GM18499 (cell line): ENCODE results near the gene MBNL2.

Source experiments
- ATAC-seq: cut with Tn5 transposase; IDR thresholded peaks from one replicate; pipeline ENCODE4 v1.9.1; 2021; ENCODE audit warnings: moderate number of reproducible peaks; ENCODE audit not compliant: insufficient read depth, unreplicated experiment

The MBNL2 gene

DNA sequence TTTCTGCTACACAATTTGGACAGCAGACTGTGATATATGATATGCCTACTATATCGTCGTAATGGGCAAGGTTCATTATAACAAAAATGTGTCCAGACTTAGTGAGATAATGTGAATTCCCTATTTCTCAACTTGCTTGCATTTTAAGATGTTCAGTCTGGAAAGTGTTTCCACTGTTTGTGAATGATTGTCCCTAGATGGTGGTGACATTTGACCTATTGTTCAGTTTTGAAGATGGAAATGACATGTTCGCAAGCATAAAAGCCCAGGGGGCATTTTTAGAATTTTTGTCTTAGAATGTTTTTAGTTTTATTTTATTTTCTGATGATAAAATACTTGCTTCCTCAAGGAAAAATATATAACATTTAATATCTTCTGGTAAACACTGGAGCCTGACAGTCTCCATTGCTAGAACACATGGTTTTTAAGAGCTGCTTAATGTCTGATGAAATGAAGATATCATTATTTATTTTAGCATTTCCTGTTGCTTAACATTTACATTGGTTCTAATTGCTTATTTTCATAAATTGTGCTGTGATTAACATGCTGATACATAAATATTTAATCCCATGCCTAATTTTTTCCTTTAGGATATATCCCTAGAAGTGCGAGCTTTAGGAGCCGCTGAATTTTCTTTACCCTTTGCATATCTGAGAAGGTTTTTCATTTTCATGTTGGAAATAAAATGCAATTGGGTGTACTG lies 27.1 kb downstream of the MBNL2 start:
- no peak for ATAC-seq

DNA sequence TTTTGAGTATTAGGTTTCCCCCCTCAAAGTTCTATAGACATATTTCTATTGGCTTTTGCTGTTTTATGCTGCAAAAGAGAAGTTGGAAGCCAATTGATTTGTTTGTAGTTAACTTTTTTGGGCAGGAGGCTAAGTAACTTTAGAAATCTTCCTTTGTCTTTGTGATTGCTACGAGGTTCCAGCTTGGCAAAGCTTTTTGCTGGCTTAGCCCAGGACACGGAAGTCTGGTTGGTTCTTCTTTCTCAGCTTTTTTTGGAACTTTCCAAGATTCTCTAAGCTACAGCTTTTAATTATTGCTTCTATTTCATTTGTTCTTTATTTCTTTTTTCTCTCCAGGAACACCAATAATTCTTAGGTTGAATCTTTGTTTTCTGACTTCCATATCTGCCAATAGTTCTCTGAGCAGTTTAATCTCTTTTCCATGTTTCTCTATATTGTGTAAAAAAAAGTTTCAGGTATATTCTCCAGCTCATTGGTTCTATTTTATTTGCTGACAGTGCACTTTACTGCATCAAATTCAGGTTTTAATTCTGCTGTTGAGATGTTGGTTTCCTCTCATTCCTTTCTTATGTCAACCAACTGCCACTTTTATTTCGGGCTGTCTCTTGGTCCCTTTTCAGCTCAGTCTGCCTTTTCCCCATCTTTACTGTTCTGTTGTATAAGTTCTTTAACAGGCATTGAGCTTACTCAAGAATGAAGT lies 27.8 kb downstream of the MBNL2 start:
- ATAC-seq, result no peak

DNA sequence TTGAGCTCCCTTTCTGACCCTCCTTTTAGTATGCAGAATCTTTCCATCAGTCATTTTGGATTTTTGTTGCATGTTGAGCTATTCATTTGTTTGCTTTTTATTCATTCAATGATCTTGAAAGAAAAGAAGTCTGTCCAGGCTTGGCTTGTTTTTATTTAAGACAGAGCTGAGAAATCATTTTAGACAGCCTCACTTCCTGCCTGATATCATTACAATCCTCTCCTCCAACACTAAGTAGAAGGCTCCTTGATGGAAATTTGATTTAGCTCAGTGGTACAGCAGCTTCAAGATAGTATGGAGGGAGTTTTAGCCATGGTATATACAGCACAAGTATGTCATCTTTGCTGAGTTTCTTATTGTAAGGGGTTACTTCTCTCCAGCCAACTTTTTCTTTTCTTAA lies 28.4 kb downstream of the MBNL2 start:
- no peak for ATAC-seq

DNA sequence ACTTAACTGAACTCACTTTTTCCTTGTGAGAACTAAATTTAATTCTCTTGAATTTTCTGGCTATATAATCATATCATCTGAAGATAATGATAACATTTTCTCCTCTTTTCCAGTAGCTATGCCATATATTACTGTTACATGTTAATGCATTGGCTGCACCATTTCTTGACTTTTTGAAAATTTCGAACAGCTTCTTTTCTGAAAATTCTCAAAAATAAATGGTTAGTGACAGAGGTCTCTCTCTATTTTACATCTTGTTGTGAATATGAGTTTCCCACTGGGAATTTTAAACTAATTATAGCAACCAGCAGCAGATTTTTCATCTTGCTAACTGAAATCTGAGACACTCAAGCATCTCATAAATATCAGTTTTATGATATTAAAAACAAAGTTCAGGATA lies 30.6 kb downstream of the MBNL2 start:
- no peak for ATAC-seq

DNA sequence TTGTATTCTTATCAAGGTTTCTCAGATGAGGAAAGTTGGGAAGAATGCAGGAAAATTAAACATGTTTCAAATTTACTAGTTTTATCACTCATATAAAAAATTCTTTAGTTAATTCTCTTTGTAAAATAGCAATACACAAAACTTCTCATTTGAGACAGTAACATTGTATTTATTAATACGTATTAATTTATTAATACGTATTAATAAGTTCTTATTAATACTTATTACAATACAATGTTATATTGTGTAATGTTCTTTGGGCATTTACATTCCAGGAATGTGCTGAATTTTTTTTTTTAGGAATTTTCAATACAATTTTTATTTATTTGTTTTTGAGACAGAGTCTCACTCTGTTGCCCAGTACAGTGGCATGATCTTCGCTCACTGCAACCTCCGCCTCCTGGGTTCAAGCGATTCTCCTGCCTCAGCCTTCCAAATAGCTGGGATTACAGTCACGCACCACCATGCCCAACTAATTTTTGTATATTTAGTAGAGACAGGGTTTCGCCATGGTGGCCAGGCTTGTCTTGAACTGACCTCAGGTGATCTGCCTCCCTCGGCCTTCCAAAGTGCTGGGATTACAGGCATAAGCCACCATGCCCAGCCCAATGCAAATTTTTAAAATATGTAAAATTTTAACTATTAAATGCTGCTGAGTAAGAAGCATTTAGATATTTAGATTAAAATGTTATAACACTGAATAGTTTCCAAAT lies 31.6 kb downstream of the MBNL2 start:
- no peak for ATAC-seq

DNA sequence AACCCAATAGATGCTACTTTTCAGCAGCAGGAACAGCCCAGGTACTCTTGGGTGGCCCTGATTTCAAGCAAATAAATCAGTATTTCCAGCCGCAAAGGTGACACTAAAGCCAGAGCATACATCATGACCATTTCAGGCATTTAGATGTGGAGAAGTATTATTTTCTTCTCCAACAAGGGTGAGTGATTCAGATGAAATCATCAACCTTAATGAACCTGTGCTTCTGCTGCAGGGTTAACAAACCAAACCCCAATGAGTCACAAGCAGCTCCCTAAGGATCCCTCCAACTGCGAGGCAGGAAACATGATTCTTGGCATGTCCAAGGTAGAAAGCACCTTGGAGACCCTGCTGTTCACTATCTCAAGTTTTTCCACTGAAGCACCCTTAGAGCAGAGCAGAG lies 32.7 kb downstream of the MBNL2 start:
- ATAC-seq, result no peak

DNA sequence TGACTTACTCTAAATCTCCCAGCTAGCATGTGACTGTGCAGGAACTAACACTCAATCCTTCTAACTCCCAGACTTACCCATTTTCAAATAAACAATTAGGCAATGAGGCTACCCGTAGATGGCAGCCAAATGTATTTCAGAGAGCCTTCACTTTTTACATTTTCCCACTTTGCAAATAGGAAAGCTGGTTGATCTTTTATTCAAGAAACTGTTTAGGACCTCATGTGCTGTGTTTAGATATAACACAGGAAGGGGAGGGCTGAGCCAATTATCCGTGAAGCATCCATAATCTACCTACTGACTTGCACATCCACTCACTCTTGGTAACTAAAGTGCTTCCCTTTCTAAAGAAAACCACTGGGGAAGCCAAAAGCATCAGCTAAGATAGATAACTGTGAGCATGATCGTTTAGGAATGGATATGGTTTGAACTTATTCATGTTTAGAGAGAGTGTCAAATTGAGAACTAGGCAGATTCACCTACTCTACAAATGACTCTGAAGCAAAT lies 33.4 kb downstream of the MBNL2 start:
- no peak for ATAC-seq

DNA sequence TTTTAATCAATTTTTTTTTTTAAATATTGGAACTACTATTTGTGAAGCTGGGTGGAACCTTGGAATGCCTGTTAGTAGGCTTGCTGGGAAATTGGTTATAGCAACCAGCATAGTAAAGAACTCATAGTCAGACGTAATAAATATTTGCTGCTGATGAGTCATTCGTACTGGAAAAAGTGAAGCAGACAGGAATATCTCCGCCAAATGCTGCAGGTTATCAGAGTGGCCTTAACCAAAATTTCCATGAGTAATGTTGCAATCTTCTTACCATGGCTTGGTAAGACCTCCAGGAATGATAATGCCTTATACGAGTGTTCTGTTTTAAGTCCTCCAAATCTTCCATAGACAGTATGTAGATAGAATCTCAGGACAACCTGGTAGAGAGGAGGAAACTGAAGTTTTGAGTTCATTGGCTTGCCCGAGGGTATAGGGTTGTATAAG lies 34.2 kb downstream of the MBNL2 start:
- no peak for ATAC-seq

DNA sequence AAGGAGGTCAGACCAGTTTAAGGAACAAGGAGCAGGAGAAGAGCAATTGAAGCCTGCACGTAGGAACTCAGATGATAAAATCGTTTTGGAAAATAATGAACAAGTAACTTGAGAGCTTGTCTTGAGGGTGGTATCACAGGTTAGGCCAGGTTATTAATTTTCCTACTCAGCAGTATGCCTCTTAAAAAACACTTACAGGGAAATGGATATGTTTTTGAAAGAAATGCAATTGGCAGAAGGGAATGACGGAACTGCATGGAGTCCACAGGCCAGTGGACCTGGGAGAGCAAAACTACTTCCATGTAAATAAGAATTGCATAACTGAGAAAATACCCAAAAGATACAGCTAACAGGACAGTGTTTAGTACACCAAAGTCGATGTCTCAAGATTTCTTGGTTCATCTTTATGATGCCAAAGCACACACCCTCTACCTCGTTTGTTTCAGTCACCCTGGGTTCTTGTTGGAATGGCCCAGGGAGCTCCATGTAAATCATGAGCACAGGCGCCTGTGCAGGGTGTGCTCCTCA lies 35.2 kb downstream of the MBNL2 start:
- no peak for ATAC-seq

DNA sequence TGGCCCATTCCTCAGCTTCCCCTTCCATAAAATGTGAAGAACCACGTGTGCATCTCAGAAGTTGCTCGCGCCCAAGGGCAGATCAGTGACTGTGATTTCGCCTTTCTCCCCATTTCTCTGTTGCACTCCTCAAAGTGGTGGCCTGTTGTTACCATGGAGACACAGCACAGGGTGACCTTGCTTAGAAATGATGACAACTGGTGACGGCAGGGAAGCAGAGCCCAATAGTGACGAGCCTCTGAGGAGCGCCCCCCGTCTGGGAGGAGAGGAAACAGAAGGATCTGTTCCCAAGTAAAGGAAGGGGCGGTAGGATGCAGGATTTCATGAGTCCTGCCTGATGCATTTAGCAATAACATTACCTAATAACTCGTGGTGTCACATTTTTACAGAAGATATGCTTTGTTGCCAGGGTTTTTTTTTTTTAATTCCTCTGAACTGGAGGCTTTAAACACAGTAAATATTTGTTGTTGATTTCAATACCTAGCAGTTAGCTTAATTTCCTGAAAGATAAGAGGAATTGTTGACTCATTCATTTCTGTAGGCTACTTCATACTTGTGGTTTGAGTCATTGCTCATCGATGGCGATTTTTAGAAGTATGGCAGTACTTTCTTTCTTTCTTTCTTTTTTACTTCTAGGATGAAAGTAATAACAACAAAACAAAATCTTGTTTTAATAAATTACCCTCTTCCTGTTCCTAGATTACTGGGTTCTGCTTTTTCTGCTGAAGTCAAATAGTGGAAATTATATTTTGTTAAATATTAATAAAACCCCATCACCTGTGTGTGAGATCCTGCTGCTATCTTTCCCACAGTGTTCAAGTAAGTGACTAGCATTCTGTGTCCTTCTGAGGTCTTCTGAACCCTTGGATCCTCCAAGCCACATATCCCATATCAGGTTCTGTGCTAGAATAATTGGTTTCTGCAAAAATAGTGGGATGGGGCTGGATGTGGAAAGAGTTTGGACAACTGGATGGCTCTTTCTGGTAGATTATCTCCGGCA lies 36.0 kb downstream of the MBNL2 start:
- peak; percentile 71 for ATAC-seq

DNA sequence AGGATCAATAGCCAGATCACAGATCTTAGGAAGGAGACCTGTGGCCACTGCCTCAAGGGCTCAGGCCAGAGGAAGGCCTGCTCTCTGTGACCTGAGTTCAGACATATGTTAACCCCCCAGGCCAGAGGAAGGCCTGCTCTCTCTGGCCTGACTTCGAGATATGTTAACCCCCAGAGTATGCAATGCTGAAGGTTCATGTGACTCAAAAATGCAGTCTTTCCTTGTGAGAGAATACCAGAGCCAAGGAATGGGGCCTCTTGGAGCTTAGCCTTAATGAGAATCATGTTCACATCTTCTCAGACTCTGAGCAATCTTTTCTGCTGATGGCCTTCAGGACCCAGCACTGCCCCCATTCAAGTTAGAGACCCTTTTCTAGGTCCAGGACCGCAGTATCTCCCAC lies 36.7 kb downstream of the MBNL2 start:
- ATAC-seq, result no peak

DNA sequence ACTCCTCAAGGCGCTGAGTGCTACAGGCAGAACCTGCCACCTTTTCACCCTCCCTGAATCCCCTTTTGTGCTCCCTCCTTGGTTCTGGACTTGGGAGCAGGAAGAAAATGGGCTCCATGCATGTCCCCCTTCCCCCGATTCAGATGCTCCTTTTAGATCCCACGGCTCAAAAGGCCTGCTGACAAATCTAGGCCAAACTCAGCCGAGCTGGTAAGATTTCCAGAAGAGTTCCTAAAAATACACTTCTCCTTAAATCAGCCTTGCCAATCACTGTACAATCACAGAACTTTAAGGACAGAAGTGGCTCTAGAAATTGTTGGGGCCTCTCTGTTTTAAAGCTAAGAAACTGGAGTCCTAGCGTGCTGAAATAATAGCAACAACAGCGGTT lies 37.3 kb downstream of the MBNL2 start:
- no peak for ATAC-seq

DNA sequence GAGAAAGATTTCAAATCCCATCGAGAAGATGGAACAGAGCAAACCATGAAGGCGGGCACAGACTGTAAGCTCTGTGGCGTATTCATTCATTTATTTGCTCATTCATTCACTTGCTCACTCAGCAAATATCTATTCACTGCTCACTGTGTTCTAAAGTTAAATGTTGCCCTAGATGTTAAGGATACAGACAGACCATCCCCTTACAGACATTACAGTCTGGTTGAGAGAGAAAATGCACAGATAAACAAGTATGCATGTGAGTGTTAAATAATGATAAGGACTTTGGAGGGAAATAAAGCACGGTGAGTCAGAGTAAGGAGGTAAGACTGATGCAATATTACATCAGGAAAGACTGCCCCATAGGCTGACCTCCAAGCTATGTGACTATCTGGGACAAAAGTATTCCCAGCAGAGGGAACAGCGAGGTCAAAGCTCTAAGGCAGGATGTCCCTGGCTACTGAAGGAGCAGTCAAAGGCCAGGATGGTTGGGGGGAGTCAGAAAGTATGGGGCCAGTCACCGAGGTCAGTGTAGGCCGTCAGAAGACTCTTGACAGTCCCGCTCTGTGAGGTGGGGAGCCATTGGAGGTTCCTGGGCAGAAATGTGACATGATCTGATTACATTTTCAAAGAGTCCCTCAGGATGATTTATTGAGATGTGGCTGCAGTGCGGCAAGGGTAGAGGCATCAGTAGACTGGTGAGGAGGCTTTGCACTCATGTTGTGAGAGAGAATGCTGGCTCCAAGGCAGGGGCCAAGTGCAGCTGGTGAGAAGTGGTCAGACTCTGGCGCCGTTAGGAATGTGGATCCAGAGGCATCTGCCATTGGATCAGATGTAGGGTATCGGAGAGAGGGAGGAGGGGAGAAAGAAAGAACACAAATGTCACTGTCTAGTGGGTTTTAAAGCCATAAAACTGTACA lies 37.9 kb downstream of the MBNL2 start:
- no peak for ATAC-seq

DNA sequence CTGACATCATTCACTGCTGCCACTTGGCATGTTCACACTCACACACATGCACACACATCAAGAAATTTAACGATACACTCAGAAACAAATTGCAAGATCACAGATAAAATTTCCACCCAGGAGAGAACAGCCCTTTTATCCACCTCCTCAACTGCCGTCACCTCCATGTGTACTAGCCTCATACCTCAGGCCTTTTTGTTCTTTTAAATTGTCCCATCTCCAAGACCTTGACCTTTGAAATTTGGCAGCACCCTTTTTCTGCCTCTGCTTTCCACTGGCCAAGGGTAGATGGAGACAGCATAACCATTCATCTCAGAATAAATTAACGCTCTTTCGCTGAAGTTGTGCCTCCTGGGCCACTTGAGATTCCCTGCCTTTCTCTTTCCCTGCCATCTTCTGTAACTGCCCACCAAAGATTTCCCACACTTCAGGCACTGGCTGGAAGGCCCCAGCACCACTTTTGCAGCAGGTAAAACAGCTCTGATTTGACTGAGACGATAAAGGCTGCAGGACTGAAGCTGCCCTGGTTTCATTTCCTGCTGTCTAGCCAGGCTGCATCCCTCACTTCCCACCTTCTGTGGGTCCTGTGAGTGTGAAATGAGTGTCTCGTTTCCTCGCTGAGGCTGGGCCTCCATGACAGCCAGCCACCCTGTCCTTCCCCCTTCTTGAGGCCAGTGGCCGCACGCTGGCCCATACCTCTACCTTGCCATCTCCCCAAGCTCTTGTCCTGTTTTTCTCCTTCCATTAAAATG lies 39.3 kb downstream of the MBNL2 start:
- peak; percentile 43 for ATAC-seq

DNA sequence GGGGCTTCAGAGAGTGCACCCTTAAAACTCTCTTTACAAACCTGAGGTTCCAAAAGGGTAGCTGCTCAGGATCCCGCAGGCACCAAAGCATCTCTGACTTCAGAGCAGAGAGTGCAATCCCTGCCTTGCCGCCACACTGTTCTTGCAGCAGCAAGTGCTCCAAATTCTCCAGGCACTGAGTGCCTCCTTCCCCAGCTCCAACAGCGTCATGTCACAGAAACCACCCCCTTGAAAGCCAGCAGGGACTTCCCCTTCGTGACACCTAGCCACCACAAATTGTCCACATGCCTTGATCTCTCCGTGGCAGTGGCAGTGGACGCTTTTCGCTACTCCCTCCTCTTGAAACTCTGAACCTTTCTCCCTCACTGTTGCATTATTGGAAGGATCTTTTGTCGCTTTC lies 39.9 kb downstream of the MBNL2 start:
- ATAC-seq, result no peak

DNA sequence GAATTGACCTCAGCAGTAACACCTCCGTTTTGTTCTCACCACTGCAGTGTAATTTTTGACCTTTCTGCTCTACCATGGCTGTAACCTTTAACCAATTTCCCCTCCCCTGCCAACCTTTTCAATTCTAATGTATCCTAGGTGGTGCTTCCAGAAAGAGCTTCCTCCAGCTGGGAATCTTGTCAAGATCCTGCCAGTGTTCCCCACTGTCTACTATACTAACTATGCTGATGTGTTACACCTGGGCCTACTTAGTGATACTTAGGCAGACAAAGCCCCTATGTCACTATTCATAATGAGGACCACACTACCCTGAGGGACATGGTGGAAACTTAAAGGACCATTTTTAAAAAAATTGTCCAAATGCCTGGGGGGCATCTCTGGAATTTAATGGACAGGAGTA lies 41.0 kb downstream of the MBNL2 start:
- ATAC-seq, result no peak

DNA sequence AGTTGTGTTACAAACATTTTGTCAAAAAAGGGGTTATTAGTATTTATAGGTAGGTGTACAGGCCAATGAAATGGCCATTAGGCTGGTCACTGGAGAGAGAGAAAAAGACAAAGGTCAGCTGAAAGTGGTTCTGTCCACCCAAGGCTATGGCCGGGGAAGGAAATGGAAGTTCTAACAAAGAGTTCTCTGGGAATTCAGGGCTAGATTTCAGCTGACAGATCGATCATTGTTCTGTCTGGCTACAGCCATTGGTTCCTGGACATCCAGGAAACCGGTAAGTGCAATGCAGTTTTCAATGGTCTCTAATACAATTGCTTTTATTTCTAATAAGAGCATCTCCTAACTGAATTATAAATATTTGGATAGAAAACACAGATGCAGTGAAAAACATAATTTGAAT lies 42.5 kb downstream of the MBNL2 start:
- no peak for ATAC-seq

DNA sequence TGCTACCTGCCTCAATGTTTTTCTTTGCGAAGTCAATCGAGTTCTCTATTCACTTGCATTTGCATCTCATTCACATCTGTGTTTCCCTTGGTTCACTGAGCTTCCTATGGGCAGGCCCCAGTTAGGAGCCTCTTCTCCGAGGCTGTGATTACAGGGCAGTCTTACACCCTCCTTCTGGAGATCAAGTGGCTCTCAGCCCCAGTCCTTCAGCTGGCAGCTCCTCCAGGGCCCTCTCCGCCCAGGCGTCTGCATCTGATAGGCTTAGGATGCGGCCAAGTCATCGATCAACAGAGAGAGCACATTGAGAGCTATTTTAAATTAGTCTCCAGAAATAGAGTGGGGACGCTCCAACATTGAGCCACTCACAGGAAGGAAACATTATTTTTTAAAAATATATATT lies 44.2 kb downstream of the MBNL2 start:
- ATAC-seq, result no peak
